ENCODE measurements around the gene TJP2.

- TF ChIP-seq ELK1 (IDR thresholded peaks at IDR 0.05; ENCODE audit: borderline replicate concordance, low read depth, low read length) = no peak
- TF ChIP-seq BHLHE40 (IDR thresholded peaks at IDR 0.05; ENCODE audit: low read depth, low read length) = no peak
- no peak for TF ChIP-seq SMC3 (IDR thresholded peaks at IDR 0.05; ENCODE audit: low read depth, low read length)
Observed at GRCh38 chr9:69254223-69254622, 80.1 kb downstream of the TJP2 start.
